Measurements from ENCODE around the gene FOXL1. TPM values are rescaled to one million over a fixed set of nuclear protein-coding genes. Genes with fewer than 3 reads are reported as not detected.

Gene FOXL1
- total RNA-seq, 2 experiments from 2014 or later = not detected

GRCh38 chr16:86534779-86535615 is 43.4 kb upstream of the FOXL1 start:
- DNase-seq (no peak), ATAC-seq (no peak)
- no peaks in the 10 kb centered on the region for H3K27me3 Mint-ChIP-seq
- H3K4me1 Mint-ChIP-seq (ENCODE audit: low read depth) = no peaks in the 10 kb centered on the region
- ChIA-PET POLR2A (no interaction called here), CTCF (interaction anchor here (0.6 kb wide), 1 partner anchor 156 kb away, joined by 4 read pairs; no protein-coding TSS in a partner anchor)
- intact Hi-C loops (cut with micrococcal nuclease) = no loop called here
- no peaks in the 10 kb centered on the region for H3K9me3 Mint-ChIP-seq
- H3K4me3 Mint-ChIP-seq = no peak overlapping the region
- H3K36me3 Mint-ChIP-seq (ENCODE audit: low read depth) = peaks cover 13% of the 10 kb centered on the region
- no peak overlapping the region for H3K27ac Mint-ChIP-seq
- TF ChIP-seq CTCF (IDR thresholded peaks at IDR 0.05) = no peak

GRCh38 chr16:86536621-86537020 is 41.7 kb upstream of the FOXL1 start:
- Mint-ChIP-seq H3K4me1 (ENCODE audit: low read depth) (no peaks in the 10 kb centered on the region), H3K27ac (no peak overlapping the region), H3K4me3 (no peak overlapping the region), H3K36me3 (ENCODE audit: low read depth) (peaks cover 18% of the 10 kb centered on the region), H3K9me3 (no peaks in the 10 kb centered on the region), H3K27me3 (no peaks in the 10 kb centered on the region)
- POLR2A ChIA-PET = no interaction called here
- CTCF ChIA-PET = no interaction called here
- DNase-seq = no peak
- TF ChIP-seq CTCF (IDR thresholded peaks at IDR 0.05) = no peak
- no peak for ATAC-seq
- intact Hi-C loops (cut with micrococcal nuclease) = no loop called here

- H3K27me3 Mint-ChIP-seq = no peaks in the 10 kb centered on the region
- H3K4me3 Mint-ChIP-seq = no peak overlapping the region
- H3K9me3 Mint-ChIP-seq = no peaks in the 10 kb centered on the region
- POLR2A ChIA-PET = no interaction called here
- H3K4me1 Mint-ChIP-seq (ENCODE audit: low read depth) = no peaks in the 10 kb centered on the region
- ATAC-seq (no peak), DNase-seq (no peak)
- peaks cover 22% of the 10 kb centered on the region for H3K36me3 Mint-ChIP-seq (ENCODE audit: low read depth)
- intact Hi-C loops (cut with micrococcal nuclease) = no loop called here
- no peak for TF ChIP-seq CTCF (IDR thresholded peaks at IDR 0.05)
- CTCF ChIA-PET = no interaction called here
- H3K27ac Mint-ChIP-seq = no peak overlapping the region
Measured at GRCh38 chr16:86537486-86537885, 40.9 kb upstream of the FOXL1 start.

- H3K4me3 Mint-ChIP-seq = no peak overlapping the region
- H3K27ac Mint-ChIP-seq = no peak overlapping the region
- DNase-seq = no peak
- POLR2A ChIA-PET = no interaction called here
- H3K27me3 Mint-ChIP-seq = no peaks in the 10 kb centered on the region
- intact Hi-C loops (cut with micrococcal nuclease) = no loop called here
- no peaks in the 10 kb centered on the region for H3K9me3 Mint-ChIP-seq
- no peak for TF ChIP-seq CTCF (IDR thresholded peaks at IDR 0.05)
- no peaks in the 10 kb centered on the region for H3K4me1 Mint-ChIP-seq (ENCODE audit: low read depth)
- CTCF ChIA-PET = no interaction called here
- peaks cover 22% of the 10 kb centered on the region for H3K36me3 Mint-ChIP-seq (ENCODE audit: low read depth)
- ATAC-seq = no peak
Measured at GRCh38 chr16:86538196-86538780, 40.1 kb upstream of the FOXL1 start.

- ChIA-PET CTCF (no interaction called here), POLR2A (interaction anchor here (0.6 kb wide), 1 partner anchor 468 kb away, joined by 4 read pairs; no protein-coding TSS in a partner anchor)
- Mint-ChIP-seq H3K4me3 (no peak overlapping the region), H3K9me3 (no peaks in the 10 kb centered on the region), H3K27ac (no peak overlapping the region), H3K36me3 (ENCODE audit: low read depth) (peaks cover 38% of the 10 kb centered on the region), H3K27me3 (no peaks in the 10 kb centered on the region), H3K4me1 (ENCODE audit: low read depth) (no peaks in the 10 kb centered on the region)
- no peak for ATAC-seq
- no peak for TF ChIP-seq CTCF (IDR thresholded peaks at IDR 0.05)
- no peak for DNase-seq
- intact Hi-C loops (cut with micrococcal nuclease) = no loop called here
Measured at GRCh38 chr16:86540894-86541293, 37.5 kb upstream of the FOXL1 start.
